ENCODE data around the gene ERBB2. TPM values are rescaled to one million over a fixed set of nuclear protein-coding genes. Genes with fewer than 3 reads are reported as not detected.
A peak's percentile ranks its signal among the peaks of the same experiment; 100 is the strongest.

The ERBB2 gene
- total RNA-seq, 4 donors from 2014 or later, result 75.2 to 170 (median 86.5) TPM

DNA sequence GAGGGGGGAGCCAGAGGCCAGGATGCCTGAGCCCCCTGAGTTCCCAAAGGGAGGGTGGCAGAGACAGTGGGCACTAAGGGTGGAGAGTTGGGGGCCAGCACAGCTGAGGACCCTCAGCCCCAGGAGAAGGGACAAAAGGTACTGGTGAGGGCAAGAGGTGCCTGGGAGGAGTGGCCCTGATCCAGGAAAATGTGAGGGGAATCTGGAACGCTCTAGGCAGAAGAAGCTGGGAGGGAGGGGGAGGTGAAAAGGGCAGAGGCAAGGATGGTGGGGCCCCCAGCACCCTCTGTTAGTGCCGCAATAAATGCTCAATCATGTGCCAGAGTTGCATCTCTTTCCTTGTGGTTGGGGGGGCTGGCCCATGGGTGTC lies 33.6 kb upstream of the ERBB2 start:
- Histone ChIP-seq H3K27me3 (peaks cover 0 to 62% (median 3%) of the 10 kb centered on the region in 4 donors), H3K27ac (peak overlapping the region in 3 of 4 donors; percentile 1 to 66 (median 65)), H3K4me3 (no peak overlapping the region), H3K36me3 (peaks cover 0 to 20% (median 0%) of the 10 kb centered on the region in 3 donors), H3K4me1 (peaks cover 39 to 85% (median 50%) of the 10 kb centered on the region in 3 donors), H3K9me3 (no peaks in the 10 kb centered on the region)
- 40 to 42% methylated on average over 2 of the region's 2 CpGs for WGBS, 2 donors
- no peak for TF ChIP-seq CTCF (IDR thresholded peaks at IDR 0.05)
- TF ChIP-seq POLR2A (IDR thresholded peaks at IDR 0.05), result no peak
- no peak for DNase-seq
- intact Hi-C loops (cut with DNase I), result no loop called here

DNA sequence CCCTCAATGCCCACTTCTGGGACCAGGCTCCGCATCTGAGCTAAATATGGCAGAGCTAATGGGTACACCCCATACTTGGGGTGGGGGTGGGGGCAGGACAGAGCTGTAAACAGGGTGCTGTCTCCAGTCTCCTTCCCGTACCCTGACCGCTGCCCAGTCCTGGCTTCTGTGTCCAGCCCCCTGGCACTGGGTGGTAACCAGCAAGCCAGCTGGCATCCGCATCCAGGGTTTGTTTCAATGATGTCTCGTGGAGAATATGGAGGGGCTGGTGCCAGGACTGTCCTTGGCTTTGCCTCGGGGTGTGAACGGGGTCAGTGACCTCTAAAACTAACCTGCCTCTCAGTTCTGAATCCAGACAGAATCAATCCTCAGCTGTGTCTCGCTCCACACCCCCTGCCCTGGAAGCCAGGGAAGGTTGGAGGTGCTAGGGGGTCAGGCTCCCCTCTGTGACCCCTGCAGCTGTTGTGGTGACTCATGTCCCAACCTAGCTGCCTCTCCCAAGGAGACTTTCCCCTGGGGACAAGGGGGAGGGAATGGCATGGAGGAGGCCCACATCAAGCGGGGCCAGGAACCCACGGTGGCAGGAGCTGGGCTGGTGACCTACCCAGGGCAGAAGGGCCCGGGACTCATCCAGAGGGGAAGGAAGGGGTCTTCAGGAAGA lies 33.1 kb upstream of the ERBB2 start:
- intact Hi-C loops (cut with DNase I), result no loop called here
- H3K27me3 ChIP-seq, result peaks cover 0 to 67% (median 3%) of the 10 kb centered on the region in 4 donors
- H3K36me3 ChIP-seq, result peaks cover 0 to 15% (median 0%) of the 10 kb centered on the region in 3 donors
- no peak for TF ChIP-seq CTCF (IDR thresholded peaks at IDR 0.05)
- 65 to 84% methylated on average over 3 to 7 of the region's 11 CpGs for WGBS, 2 donors
- peak overlapping the region in 3 of 4 donors; percentile 56 to 66 (median 65) for H3K27ac ChIP-seq
- DNase-seq, result no peak
- no peaks in the 10 kb centered on the region for H3K9me3 ChIP-seq
- peaks cover 42 to 85% (median 46%) of the 10 kb centered on the region in 3 donors for H3K4me1 ChIP-seq
- H3K4me3 ChIP-seq, result peak overlapping the region in 2 of 4 donors; percentile 52 to 69

- Histone ChIP-seq H3K27me3 (peaks cover 0 to 67% (median 3%) of the 10 kb centered on the region in 4 donors), H3K4me3 (peak overlapping the region; percentile 32 to 69 (median 46)), H3K27ac (peak overlapping the region in 3 of 4 donors; percentile 56 to 66 (median 65)), H3K4me1 (peaks cover 43 to 85% (median 44%) of the 10 kb centered on the region in 3 donors), H3K9me3 (no peaks in the 10 kb centered on the region), H3K36me3 (peaks cover 0 to 8% (median 0%) of the 10 kb centered on the region in 3 donors)
- TF ChIP-seq CTCF (IDR thresholded peaks at IDR 0.05) (no peak), POLR2A (IDR thresholded peaks at IDR 0.05) (peak in 1 of 4 donors; percentile 39)
- WGBS, 2 donors, result 20% methylated on average over 1 of the region's 49 CpGs; no CpG with 5 or more reads in 1 of the 2 donors
- intact Hi-C loops (cut with DNase I), result no loop called here
- DNase-seq, result no peak
Observed at GRCh38 chr17:39667262-39667944, 32.5 kb upstream of the ERBB2 start.

DNA sequence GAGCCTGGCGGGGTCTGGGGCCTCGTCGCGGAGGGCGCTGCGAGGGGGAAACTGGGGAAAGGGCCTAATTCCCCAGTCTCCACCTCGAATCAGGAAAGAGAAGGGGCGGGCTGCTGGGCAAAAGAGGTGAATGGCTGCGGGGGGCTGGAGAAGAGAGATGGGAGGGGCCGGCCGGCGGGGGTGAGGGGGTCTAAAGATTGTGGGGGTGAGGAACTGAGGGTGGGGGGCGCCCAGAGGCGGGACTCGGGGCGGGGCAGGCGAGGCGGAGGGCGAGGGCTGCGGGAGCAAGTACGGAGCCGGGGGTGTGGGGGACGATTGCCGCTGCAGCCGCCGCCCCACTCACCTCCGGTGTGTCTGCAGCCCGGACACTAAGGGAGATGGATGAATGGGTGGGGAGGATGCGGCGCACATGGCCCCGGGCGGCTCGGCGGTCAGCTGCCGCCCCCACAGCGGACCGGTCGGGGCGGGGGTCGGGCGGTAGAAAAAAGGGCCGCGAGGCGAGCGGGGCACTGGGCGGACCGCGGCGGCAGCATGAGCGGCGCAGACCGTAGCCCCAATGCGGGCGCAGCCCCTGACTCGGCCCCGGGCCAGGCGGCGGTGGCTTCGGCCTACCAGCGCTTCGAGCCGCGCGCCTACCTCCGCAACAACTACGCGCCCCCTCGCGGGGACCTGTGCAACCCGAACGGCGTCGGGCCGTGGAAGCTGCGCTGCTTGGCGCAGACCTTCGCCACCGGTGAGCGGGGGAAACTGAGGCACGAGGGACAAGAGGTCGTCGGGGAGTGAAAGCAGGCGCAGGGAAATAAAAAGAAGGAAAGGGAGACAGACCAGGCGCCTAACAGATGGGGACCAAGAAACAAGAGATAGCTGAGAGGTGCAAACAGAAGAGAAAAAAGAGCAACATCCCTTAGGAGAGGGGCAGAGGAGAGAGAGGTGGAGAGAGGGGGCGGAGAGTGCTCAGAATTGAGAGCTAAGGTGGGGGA lies 31.6 kb upstream of the ERBB2 start, which contains the start of gene PNMT:
TSS of gene PNMT (plus strand) at position 509 of the 980 bp plus-strand sequence. CDS start at position 532, 23 bp downstream.
- Histone ChIP-seq H3K4me3 (peak within 1 kb of the TSS; percentile 32 to 69 (median 46)), H3K9me3 (no peaks in the 10 kb centered on the region), H3K27ac (peak within 1 kb of the TSS; percentile 41 to 66 (median 60)), H3K4me1 (peaks cover 38 to 81% (median 38%) of the 10 kb centered on the region in 3 donors), H3K27me3 (peaks cover 0 to 67% (median 3%) of the 10 kb centered on the region in 4 donors), H3K36me3 (no peaks in the 10 kb centered on the region)
- no peak for TF ChIP-seq POLR2A (IDR thresholded peaks at IDR 0.05)
- TF ChIP-seq CTCF (IDR thresholded peaks at IDR 0.05), result peak; percentile 47 to 78 (median 65)
- 4% methylated on average over 9 to 24 of the region's 85 CpGs for WGBS, 2 donors
- DNase-seq, result no peak
- intact Hi-C loops (cut with DNase I), result no loop called here
